GM12878 (cell line): ENCODE measurements around the gene OR6K6. TPM values are rescaled to one million over a fixed set of nuclear protein-coding genes. Genes with fewer than 3 reads are reported as not detected.
A peak's percentile ranks its signal among the peaks of the same experiment; 100 is the strongest.

Source experiments
- ATAC-seq: fragments of 200-7000 bp; cut with Tn5 transposase; 3 replicates; pipeline ENCODE4 v1.9.1; 2020; ENCODE audit warnings: mild to moderate bottlenecking, moderate library complexity
- BruUV-seq: library from RNA; stranded (reverse); fragments of 400-500 nt; replicated peaks from 2 replicates; lab custom pipeline; 2021; lab: Mats Ljungman, UMichigan
- CTCF ChIA-PET: fragments of 300-600 bp; sonication (Branson Sonifier 250); formaldehyde crosslinking; extraction: SDS; loops from one replicate; lab custom pipeline; 2021; ENCODE audit warnings: inconsistent platforms; lab: Yijun Ruan, JAX
- POLR2A ChIA-PET: fragments of 350-600 bp; formaldehyde crosslinking; extraction: SDS; loops from one replicate; lab custom pipeline; 2021; ENCODE audit warnings: inconsistent platforms; lab: Charles Lee
- RAD21 ChIA-PET: fragments of 300-600 bp; sonication (Branson Sonifier 250); formaldehyde crosslinking; loops from one replicate; lab custom pipeline; 2023; ENCODE audit warnings: antibody characterized with exemption; ENCODE audit not compliant: unreplicated experiment; lab: Charles Lee
- SMC1A ChIA-PET: fragments of 300-600 bp; sonication (Branson Sonifier 250); formaldehyde crosslinking; loops from one replicate; lab custom pipeline; 2023; ENCODE audit not compliant: unreplicated experiment, uncharacterized antibody; lab: Charles Lee
- DNase-seq: peaks from one replicate; pipeline ENCODE4 v3.0.0-alpha.2; 2011; ENCODE audit warnings: low read depth, low spot score
- FAIRE-seq: peaks from 3 replicates; lab custom pipeline; 2011; peaks lifted over from hg19 to GRCh38; lab: Jason Lieb, UNC
- H2AFZ ChIP-seq: 2 replicates; pipeline ENCODE4 v1.6.0; 2011; ENCODE audit warnings: low read depth, low read length, control low read depth; ENCODE audit not compliant: control insufficient read depth
- H3K27ac ChIP-seq: 2 replicates; pipeline ENCODE4 v1.5.1; 2011; ENCODE audit warnings: control low read depth; ENCODE audit not compliant: control insufficient read depth, insufficient read depth
- H3K27me3 ChIP-seq, 2 experiments: replicated peaks in 1 of 2; 2 replicates each; pipeline versions ENCODE4 v1.6.0 to v1.6.1; 2011; ENCODE audit warnings: low read length in 1 of 2; ENCODE audit not compliant: control insufficient read depth in 2 of 2, insufficient read depth in 2 of 2
- H3K36me3 ChIP-seq, 2 experiments: 2 replicates each; pipeline ENCODE4 v1.5.1; 2011; ENCODE audit warnings: low read length in 1 of 2; ENCODE audit not compliant: control insufficient read depth in 2 of 2, insufficient read depth in 2 of 2
- H3K4me1 ChIP-seq: 2 replicates; pipeline ENCODE4 v1.6.1; 2011; ENCODE audit warnings: mild to moderate bottlenecking, low read length, moderate library complexity, mixed read lengths; ENCODE audit not compliant: control insufficient read depth, insufficient read depth
- H3K4me2 ChIP-seq: 2 replicates; pipeline ENCODE4 v1.6.0; 2011; ENCODE audit warnings: control low read depth; ENCODE audit not compliant: control insufficient read depth, insufficient read depth
- H3K4me3 ChIP-seq: fragments of 200-600 bp; sonication (generic); 2 replicates; pipeline ENCODE4 v1.5.1; 2016
- H3K79me2 ChIP-seq: 2 replicates; pipeline ENCODE4 v1.6.0; 2011; ENCODE audit warnings: low read length; ENCODE audit not compliant: control insufficient read depth, insufficient read depth
- H3K9ac ChIP-seq: 2 replicates; pipeline ENCODE4 v1.8.0; 2011; ENCODE audit warnings: low read length, control low read depth, mixed read lengths; ENCODE audit not compliant: control insufficient read depth, insufficient read depth
- H3K9me3 ChIP-seq: replicated peaks from 3 replicates; pipeline ENCODE4 v1.5.1; 2011; ENCODE audit warnings: mild to moderate bottlenecking, low read length; ENCODE audit not compliant: control insufficient read depth, insufficient read depth
- H4K20me1 ChIP-seq: 2 replicates; pipeline ENCODE4 v1.6.0; 2011; ENCODE audit not compliant: control insufficient read depth, insufficient read depth
- FOXM1 ChIP-seq: IDR thresholded peaks from 2 replicates; pipeline ENCODE4 v1.6.1; 2012; ENCODE audit warnings: low read depth, mild to moderate bottlenecking, inconsistent platforms, low read length, moderate library complexity
- HDAC2 ChIP-seq: fragments of 200-600 bp; sonication (generic); IDR thresholded peaks from 2 replicates; pipeline ENCODE4 v1.6.1; 2017
- NR2C2 ChIP-seq: IDR thresholded peaks from 2 replicates; pipeline ENCODE4 v1.6.1; 2011; ENCODE audit warnings: borderline replicate concordance, low read depth; ENCODE audit not compliant: control insufficient read depth, insufficient read length
- RB1 ChIP-seq: fragments of 450-650 bp; formaldehyde crosslinking; IDR thresholded peaks from 2 replicates; pipeline ENCODE4 v1.6.1; 2017; ENCODE audit warnings: mild to moderate bottlenecking, borderline replicate concordance
- SMAD5 ChIP-seq: IDR thresholded peaks from 2 replicates; pipeline ENCODE4 v1.6.1; 2016; ENCODE audit warnings: antibody characterized with exemption, low read depth
- SMARCA5 ChIP-seq: fragments of 450-650 bp; IDR thresholded peaks from 2 replicates; pipeline ENCODE4 v1.6.1; 2017; ENCODE audit warnings: mild to moderate bottlenecking
- SREBF2 ChIP-seq: IDR thresholded peaks from 2 replicates; pipeline ENCODE4 v1.6.1; 2012; ENCODE audit warnings: mild to moderate bottlenecking, low read length
- ZNF24 ChIP-seq: fragments of 450-650 bp; IDR thresholded peaks from 2 replicates; pipeline ENCODE4 v1.6.1; 2017; ENCODE audit warnings: antibody characterized with exemption, mild to moderate bottlenecking
- WGBS: methylation state at CpG from one replicate; pipeline ENCODE4 v1.1.6; 2016; ENCODE audit warnings: low lambda C conversion rate; ENCODE audit not compliant: insufficient replicate concordance, insufficient coverage; ENCODE audit errors: missing lambda C conversion rate; 5-methylcytosine and 5-hydroxymethylcytosine counted together
- in situ Hi-C: fragments of 300-500 bp; cut with MboI; formaldehyde crosslinking; loops from 9 replicates; pipeline ENCODE4 v1.14.3; 2018; ENCODE audit warnings: mixed read lengths
- intact Hi-C: fragments of 100-400 bp; cut with micrococcal nuclease; formaldehyde crosslinking; loops from one replicate; pipeline ENCODE4 v1.14.2; 2022; ENCODE audit not compliant: unreplicated experiment
- polyA plus RNA-seq, 11 experiments: library from polyadenylated mRNA; depleted of rRNA in 4 of 11; unstranded in 6 of 11; stranded (reverse) in 5 of 11; fragments of >200 nt; fragmentation: Nextera tagmentation in 4 of 11; fragmentation: Illumina TruSeq in 1 of 11; extraction: Ambion mirVana in 4 of 11; extraction: Trizol in 1 of 11; gene quantifications; 1 replicate in 1 of 11; 2 replicates in 10 of 11; pipeline versions ENCODE4 v1.2.1 to v1.2.3, GENCODE V29; 2011 to 2016; ENCODE audit warnings: inconsistent platforms in 2 of 11, missing spikeins in 2 of 11, low read depth in 1 of 11
- total RNA-seq, 4 experiments: library from RNA; depleted of rRNA in 3 of 4; stranded (reverse); fragments of >200 nt in 3 of 4; fragmentation: Illumina TruSeq in 1 of 4; extraction: Trizol in 1 of 4; gene quantifications; 2 replicates each; pipeline versions ENCODE4 v1.2.1 to v1.2.3, GENCODE V29; 2013 to 2021
- TF ChIP-seq, protein P1 (sequence below), 3 experiments: IDR thresholded peaks in 2 of 3; conservative IDR thresholded peaks in 1 of 3; 2 replicates each; pipeline ENCODE4 v1.5.1; 2011; ENCODE audit warnings: low read depth in 3 of 3, low read length in 3 of 3, mild to moderate bottlenecking in 3 of 3, control low read depth in 2 of 3, moderate library complexity in 2 of 3, inconsistent platforms in 1 of 3, mixed read lengths in 1 of 3; ENCODE audit not compliant: control insufficient read depth in 2 of 3, insufficient read depth in 1 of 3; ENCODE audit errors: extremely low read depth in 1 of 3
- TF ChIP-seq, protein P2 (sequence below): fragments of 450-650 bp; IDR thresholded peaks from 2 replicates; pipeline ENCODE4 v1.6.1; 2017; ENCODE audit warnings: mild to moderate bottlenecking, moderate library complexity
- TF ChIP-seq, protein P3 (sequence below): fragments of 450-650 bp; IDR thresholded peaks from 2 replicates; pipeline ENCODE4 v1.6.1; 2017; ENCODE audit warnings: borderline replicate concordance

The OR6K6 gene
- total and polyA plus RNA-seq, 10 of the 15 experiments (the other 5 are each of a cell fraction or from before 2014, with no cell fraction given): not detected

DNA sequence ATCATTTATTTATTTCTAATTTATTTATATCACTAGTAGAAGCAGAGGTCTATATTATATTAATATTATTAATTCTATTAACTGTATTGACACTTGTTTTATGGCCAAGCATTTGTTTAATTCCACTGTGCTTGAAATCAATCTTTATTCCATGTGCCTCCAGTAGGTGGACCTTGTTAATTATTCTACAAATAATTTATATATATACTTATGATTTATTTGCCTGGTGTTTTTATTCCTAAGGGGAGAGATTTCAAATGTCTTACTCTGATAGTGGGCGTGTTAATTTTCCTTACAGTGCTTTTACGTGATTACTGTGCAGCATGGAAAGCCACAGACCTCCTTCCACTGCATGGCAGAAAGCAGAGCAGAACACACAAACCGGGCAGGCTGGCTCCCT is 44.0 kb downstream of the OR6K6 start:
- POLR2A ChIA-PET: no interaction called here
- CTCF ChIA-PET: no interaction called here
- H3K27me3 ChIP-seq: no peaks in the 10 kb centered on the region; a peak in 1 of 4 replicates
- TF ChIP-seq NR2C2: no peak
- TF ChIP-seq, protein P1, sequence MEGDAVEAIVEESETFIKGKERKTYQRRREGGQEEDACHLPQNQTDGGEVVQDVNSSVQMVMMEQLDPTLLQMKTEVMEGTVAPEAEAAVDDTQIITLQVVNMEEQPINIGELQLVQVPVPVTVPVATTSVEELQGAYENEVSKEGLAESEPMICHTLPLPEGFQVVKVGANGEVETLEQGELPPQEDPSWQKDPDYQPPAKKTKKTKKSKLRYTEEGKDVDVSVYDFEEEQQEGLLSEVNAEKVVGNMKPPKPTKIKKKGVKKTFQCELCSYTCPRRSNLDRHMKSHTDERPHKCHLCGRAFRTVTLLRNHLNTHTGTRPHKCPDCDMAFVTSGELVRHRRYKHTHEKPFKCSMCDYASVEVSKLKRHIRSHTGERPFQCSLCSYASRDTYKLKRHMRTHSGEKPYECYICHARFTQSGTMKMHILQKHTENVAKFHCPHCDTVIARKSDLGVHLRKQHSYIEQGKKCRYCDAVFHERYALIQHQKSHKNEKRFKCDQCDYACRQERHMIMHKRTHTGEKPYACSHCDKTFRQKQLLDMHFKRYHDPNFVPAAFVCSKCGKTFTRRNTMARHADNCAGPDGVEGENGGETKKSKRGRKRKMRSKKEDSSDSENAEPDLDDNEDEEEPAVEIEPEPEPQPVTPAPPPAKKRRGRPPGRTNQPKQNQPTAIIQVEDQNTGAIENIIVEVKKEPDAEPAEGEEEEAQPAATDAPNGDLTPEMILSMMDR (IDR thresholded peaks at IDR 0.05 in 2 of 3, conservative IDR thresholded peaks at IDR 0.05 in 1 of 3; ENCODE audit: control insufficient read depth in 2 of 3, extremely low read depth in 1 of 3, insufficient read depth in 1 of 3, low read depth in 3 of 3, low read length in 3 of 3): peak in 1 of 3 experiments; percentile 1; a peak in 1 of 6 replicates
- TF ChIP-seq, all 136 proteins: peak for 1
- BruUV-seq: no TSS peak
- Histone ChIP-seq H3K9me3 (no peaks in the 10 kb centered on the region), H2AFZ (no peak overlapping the region), H3K4me1 (no peaks in the 10 kb centered on the region), H3K79me2 (no peaks in the 10 kb centered on the region), H3K36me3 (no peaks in the 10 kb centered on the region), H3K4me3 (no peak overlapping the region), H4K20me1 (no peaks in the 10 kb centered on the region), H3K27ac (no peak overlapping the region), H3K9ac (no peak overlapping the region), H3K4me2 (no peak overlapping the region)
- in situ Hi-C loops (no loop called here), intact Hi-C loops (no loop called here)
- FAIRE-seq (no peak), DNase-seq (no peak), ATAC-seq (no peak)
- WGBS: 30% methylated on average over 3 of the region's 3 CpGs
- SMC1A ChIA-PET: no interaction called here
- RAD21 ChIA-PET: no interaction called here

DNA sequence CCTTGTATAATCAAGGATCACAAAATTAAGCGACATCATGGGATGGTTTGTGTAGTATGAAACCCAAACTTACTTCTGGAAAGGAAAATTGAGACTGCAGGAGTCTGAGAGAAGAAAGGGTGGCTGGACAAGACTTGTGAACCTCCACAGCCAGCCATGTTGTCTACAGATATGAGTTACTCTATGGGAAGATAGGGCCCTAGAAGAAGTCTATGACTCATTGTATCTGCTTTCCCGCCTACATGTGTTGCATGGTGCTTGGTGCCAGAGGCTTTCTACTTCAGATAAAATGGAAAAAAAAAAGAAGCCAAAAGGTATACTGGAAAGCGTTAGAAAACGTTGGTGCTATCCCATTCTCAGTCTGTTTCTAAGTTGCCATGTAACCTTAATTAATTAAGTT is 45.2 kb downstream of the OR6K6 start:
- Histone ChIP-seq H3K4me1 (no peaks in the 10 kb centered on the region), H3K9me3 (no peaks in the 10 kb centered on the region), H3K4me3 (no peak overlapping the region), H3K4me2 (no peak overlapping the region), H3K9ac (no peak overlapping the region), H3K27me3 (no peaks in the 10 kb centered on the region; a peak in 1 of 4 replicates), H2AFZ (no peak overlapping the region), H3K79me2 (no peaks in the 10 kb centered on the region), H4K20me1 (no peaks in the 10 kb centered on the region), H3K36me3 (no peaks in the 10 kb centered on the region), H3K27ac (no peak overlapping the region)
- ATAC-seq (no peak), DNase-seq (no peak), FAIRE-seq (no peak)
- intact Hi-C loops (loop anchor here (10.0 kb wide), 1 partner anchor 175 kb away; no protein-coding TSS in a partner anchor), in situ Hi-C loops (no loop called here)
- no TSS peak for BruUV-seq
- ChIA-PET RAD21 (no interaction called here), SMC1A (interaction anchor here (1.8 kb wide), 1 partner anchor 199 kb away, joined by 4 read pairs; no protein-coding TSS in a partner anchor), POLR2A (no interaction called here), CTCF (no interaction called here)
- WGBS: 47% methylated on average over 4 of the region's 4 CpGs
- TF ChIP-seq SMAD5 (no peak), FOXM1 (no peak), HDAC2 (no peak), SREBF2 (no peak), RB1 (no peak), ZNF24 (no peak), SMARCA5 (no peak)
- TF ChIP-seq, protein P2, sequence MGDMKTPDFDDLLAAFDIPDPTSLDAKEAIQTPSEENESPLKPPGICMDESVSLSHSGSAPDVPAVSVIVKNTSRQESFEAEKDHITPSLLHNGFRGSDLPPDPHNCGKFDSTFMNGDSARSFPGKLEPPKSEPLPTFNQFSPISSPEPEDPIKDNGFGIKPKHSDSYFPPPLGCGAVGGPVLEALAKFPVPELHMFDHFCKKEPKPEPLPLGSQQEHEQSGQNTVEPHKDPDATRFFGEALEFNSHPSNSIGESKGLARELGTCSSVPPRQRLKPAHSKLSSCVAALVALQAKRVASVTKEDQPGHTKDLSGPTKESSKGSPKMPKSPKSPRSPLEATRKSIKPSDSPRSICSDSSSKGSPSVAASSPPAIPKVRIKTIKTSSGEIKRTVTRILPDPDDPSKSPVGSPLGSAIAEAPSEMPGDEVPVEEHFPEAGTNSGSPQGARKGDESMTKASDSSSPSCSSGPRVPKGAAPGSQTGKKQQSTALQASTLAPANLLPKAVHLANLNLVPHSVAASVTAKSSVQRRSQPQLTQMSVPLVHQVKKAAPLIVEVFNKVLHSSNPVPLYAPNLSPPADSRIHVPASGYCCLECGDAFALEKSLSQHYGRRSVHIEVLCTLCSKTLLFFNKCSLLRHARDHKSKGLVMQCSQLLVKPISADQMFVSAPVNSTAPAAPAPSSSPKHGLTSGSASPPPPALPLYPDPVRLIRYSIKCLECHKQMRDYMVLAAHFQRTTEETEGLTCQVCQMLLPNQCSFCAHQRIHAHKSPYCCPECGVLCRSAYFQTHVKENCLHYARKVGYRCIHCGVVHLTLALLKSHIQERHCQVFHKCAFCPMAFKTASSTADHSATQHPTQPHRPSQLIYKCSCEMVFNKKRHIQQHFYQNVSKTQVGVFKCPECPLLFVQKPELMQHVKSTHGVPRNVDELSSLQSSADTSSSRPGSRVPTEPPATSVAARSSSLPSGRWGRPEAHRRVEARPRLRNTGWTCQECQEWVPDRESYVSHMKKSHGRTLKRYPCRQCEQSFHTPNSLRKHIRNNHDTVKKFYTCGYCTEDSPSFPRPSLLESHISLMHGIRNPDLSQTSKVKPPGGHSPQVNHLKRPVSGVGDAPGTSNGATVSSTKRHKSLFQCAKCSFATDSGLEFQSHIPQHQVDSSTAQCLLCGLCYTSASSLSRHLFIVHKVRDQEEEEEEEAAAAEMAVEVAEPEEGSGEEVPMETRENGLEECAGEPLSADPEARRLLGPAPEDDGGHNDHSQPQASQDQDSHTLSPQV: no peak
- TF ChIP-seq, protein P3, sequence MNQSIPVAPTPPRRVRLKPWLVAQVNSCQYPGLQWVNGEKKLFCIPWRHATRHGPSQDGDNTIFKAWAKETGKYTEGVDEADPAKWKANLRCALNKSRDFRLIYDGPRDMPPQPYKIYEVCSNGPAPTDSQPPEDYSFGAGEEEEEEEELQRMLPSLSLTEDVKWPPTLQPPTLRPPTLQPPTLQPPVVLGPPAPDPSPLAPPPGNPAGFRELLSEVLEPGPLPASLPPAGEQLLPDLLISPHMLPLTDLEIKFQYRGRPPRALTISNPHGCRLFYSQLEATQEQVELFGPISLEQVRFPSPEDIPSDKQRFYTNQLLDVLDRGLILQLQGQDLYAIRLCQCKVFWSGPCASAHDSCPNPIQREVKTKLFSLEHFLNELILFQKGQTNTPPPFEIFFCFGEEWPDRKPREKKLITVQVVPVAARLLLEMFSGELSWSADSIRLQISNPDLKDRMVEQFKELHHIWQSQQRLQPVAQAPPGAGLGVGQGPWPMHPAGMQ: no peak
